H1 (cell line): ENCODE measurements around the gene TECPR2. TPM values are rescaled to one million over a fixed set of nuclear protein-coding genes. Genes with fewer than 3 reads are reported as not detected.

Source experiments
- BCL11A ChIP-seq, 2 experiments: IDR thresholded peaks; one replicate each; pipeline ENCODE4 v1.6.1; 2011; ENCODE audit warnings: low read depth in 2 of 2, low read length in 2 of 2, mild to moderate bottlenecking in 2 of 2
- CTCF ChIP-seq, 3 experiments: IDR thresholded peaks; 1 replicate in 2 of 3; 2 replicates in 1 of 3; pipeline versions ENCODE4 v1.5.1 to v1.6.1; 2011; ENCODE audit warnings: low read length in 3 of 3, mild to moderate bottlenecking in 3 of 3, inconsistent platforms in 2 of 3, low read depth in 1 of 3, moderate library complexity in 1 of 3; ENCODE audit not compliant: insufficient read depth in 1 of 3; ENCODE audit errors: control extremely low read depth in 1 of 3
- NANOG ChIP-seq: IDR thresholded peaks from 2 replicates; pipeline ENCODE4 v1.6.1; 2011; ENCODE audit warnings: low read length, low read depth, mild to moderate bottlenecking, inconsistent platforms; ENCODE audit not compliant: insufficient read depth, poor library complexity, severe bottlenecking
- SIRT6 ChIP-seq: IDR thresholded peaks from one replicate; pipeline ENCODE4 v1.7.1; 2012; ENCODE audit warnings: low read length, inconsistent platforms
- SIX5 ChIP-seq: IDR thresholded peaks from 2 replicates; pipeline ENCODE4 v1.6.1; 2011; ENCODE audit warnings: mild to moderate bottlenecking, low read depth, low read length
- TAF7 ChIP-seq: optimal IDR thresholded peaks from 2 replicates; pipeline ENCODE3; 2011; ENCODE audit warnings: low read depth, mild to moderate bottlenecking, inconsistent platforms, low read length, moderate library complexity, borderline replicate concordance
- YY1 ChIP-seq: IDR thresholded peaks from 2 replicates; pipeline ENCODE4 v1.6.1; 2011; ENCODE audit warnings: low read depth, mild to moderate bottlenecking, low read length
- polyA plus RNA-seq, 7 experiments: library from polyadenylated mRNA; depleted of rRNA in 3 of 7; stranded (reverse) in 5 of 7; unstranded in 2 of 7; fragments of >200 nt in 5 of 7; fragments of 200-250 nt in 2 of 7; gene quantifications; 1 replicate in 5 of 7; 2 replicates in 1 of 7; 4 replicates in 1 of 7; pipeline versions ENCODE4 v1.2.1 to v1.2.3, GENCODE V29; 2011 to 2013; ENCODE audit warnings: missing spikeins in 2 of 7, mixed read lengths in 2 of 7
- total RNA-seq: library from RNA; stranded (reverse); fragmentation: NEBNext Ultra II Directional; extraction: Animal tissue kit (Norgen Biotek cat#: 25700); gene quantifications from 2 replicates; pipeline ENCODE4 v1.2.1, GENCODE V29; 2021

Gene TECPR2
- total and polyA plus RNA-seq, 2 of the 8 experiments (the other 6 are each of a cell fraction or from before 2014, with no cell fraction given), result 6.8 to 19.4 TPM

- no peak for TF ChIP-seq TAF7
- TF ChIP-seq BCL11A (IDR thresholded peaks at IDR 0.05; ENCODE audit: low read depth in 2 of 2, low read length in 2 of 2), result no peak
- TF ChIP-seq YY1, result no peak
- TF ChIP-seq SIX5, result no peak
- TF ChIP-seq CTCF (IDR thresholded peaks at IDR 0.05; ENCODE audit: control extremely low read depth in 1 of 3, insufficient read depth in 1 of 3, low read depth in 1 of 3, low read length in 3 of 3), result no peak
- no peak for TF ChIP-seq SIRT6
- TF ChIP-seq NANOG, result no peak
These were observed 61.8 kb downstream of the TECPR2 start (continued) for GRCh38 chr14:102424520-102424919.
